Tongue (tissue), 2 donors: ENCODE measurements around the gene PDGFB. TPM values are rescaled to one million over a fixed set of nuclear protein-coding genes. Genes with fewer than 3 reads are reported as not detected.
A peak's percentile ranks its signal among the peaks of the same experiment; 100 is the strongest.

Experiments used
- DNase-seq: peaks from one replicate; pipeline ENCODE4 v3.0.0-alpha.2; 2015
- total RNA-seq: library from RNA; depleted of rRNA; stranded (reverse); fragments of >200 nt; gene quantifications from one replicate; pipeline ENCODE4 v1.2.3, GENCODE V29; 2014

Gene PDGFB
- total RNA-seq, 1 donor from 2014 or later = 26.0 TPM

- peak; percentile 69 for DNase-seq
Measured at GRCh38 chr22:39253435-39254070, 8.8 kb upstream of the PDGFB start.

- DNase-seq = no peak
Measured at GRCh38 chr22:39252461-39253434, 8.0 kb upstream of the PDGFB start.

GRCh38 chr22:39251762-39252460 lies 7.1 kb upstream of the PDGFB start:
- DNase-seq = no peak

GRCh38 chr22:39250838-39251237 lies 6.1 kb upstream of the PDGFB start:
- no peak for DNase-seq

DNA sequence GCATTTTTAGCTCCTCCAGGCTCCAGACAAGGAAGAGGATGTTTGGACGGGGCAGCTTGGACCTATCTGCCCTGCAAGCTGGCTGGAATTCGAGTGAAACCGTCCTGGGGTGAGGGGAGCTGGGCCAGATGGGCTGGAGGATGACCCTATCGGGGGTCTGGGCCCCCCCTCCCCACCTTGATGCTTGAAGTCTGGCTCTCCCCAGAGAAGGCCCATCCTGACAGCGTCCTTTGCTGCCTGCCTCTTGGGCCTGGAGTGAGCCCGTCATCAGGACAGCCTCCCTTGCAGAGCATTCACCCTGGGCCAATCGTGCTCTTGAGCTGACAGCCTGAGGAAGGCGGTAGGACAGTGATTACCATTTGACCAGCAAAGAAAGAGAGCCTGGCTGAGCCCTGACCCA lies 5.3 kb upstream of the PDGFB start:
- no peak for DNase-seq

DNA sequence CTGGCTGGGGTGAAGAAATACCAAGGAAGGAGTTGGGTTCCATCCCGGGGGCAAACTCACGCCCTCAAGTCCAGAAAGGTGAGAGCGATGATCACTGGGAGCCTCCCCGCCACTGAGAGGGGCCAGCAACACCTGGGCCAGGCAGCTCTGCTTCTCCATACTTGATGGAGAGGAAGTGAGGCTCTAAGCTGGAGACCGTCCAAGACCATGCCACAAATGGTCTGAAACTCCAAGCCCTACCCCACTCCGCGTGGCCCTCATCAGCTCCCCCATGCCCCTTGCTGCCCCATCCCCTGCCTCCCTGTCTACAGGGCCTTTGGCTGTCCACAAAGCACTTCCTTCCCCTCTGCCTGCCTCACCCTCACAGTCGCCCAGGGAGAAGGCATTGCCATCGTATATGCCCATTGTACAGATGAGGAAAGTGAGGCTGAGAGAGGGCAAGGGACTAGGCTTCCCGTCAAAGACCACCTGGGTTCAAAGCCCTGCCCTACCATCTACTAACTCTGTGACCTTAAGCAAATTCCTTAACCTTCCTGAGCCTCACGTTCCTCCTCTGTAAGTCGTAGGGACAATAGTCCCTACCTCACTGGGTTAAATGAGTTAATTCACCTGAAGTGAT lies 4.4 kb upstream of the PDGFB start:
- DNase-seq = no peak

DNA sequence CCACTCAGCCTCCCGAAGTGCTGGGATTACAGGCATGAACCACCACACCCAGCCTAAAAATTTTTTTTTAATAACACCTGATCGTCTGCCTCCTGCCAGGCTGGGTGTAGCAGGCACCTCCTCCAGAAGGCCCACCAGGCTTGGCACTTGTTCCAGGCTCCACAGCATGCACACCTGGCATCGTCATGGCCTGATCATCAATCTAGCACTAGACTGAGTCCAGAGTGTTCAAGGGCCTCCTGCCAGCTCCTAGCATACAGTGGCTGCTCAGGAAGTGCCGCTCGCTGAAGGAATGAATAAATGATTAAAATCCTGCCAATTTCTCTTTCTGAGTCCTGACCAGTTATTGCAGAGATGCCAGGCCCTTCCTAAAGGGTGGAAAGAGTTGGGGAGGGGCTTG lies 3.5 kb upstream of the PDGFB start:
- no peak for DNase-seq

DNA sequence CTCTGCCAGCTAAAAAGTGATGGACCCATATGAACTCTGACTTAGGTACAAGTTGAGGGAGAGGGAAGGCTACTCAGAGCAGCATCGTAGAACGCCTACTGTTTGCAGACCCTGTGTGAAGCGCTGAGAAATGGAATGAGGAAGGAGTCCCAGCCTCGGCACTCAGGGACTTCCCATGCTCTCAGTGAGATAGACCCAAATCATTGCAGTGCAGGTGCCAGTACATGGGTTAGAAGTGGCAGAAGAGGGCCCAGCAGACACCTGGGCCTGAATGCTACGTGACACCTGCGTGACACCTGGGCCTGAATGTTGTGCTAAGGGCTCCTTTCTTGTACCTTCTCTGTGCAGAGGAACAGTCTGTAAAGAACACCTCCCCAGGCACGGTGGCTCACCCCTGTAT lies 2.6 kb upstream of the PDGFB start:
- no peak for DNase-seq

DNA sequence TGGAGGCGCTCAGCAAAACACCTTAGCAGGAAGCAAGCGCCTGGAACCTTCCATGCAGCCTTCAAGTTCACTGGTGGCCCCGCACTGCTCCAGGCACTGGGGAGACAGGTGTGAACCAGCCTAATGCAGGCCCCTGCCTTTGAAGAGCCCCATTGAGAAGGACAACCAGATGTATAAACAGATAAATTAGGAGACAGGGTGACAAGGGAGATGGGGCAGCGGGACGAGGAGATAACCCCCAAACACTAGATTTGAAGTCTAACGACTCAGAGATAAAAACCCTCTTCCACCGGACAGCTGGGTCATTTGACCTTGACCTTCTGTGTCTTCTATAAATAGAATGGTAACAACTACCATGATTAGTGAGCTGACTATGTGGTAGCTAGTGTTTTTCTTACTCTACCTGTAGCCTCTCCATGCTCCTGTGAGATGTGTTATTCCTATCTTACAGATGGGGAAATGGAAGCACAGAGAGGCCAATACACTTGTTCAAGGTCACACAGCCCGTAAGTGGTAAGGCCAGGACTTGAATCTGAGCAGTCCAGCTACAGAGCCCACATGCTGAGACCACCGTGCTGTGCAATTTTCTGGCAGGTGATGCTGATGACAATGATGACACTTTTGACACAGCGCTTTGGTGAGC lies 2.0 kb upstream of the PDGFB start:
- DNase-seq = no peak

DNA sequence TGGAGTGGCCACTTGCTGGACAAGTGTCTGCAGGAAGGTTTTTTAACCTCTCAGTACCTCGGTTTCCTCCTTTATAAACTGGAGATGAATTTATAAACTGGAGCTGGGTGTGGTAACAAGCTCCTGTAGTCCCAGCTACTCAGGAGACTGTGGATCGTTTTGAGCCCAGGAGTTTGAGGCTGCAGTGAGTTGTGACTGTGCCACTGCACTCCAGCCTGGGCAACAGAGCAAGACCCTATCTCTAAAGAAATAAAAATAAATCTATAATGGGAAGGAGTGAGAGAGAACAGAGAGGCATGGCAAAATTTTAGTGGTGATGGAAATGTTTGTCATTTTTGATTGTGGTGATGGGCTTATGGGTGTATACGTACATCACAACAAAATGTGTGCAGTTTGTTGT lies 1.4 kb upstream of the PDGFB start:
- DNase-seq = no peak

- DNase-seq = no peak
Measured at GRCh38 chr22:39245130-39246039, 603 bp upstream of the PDGFB start.

GRCh38 chr22:39244136-39244495 lies 666 bp downstream of the PDGFB start:
- no peak for DNase-seq

DNA sequence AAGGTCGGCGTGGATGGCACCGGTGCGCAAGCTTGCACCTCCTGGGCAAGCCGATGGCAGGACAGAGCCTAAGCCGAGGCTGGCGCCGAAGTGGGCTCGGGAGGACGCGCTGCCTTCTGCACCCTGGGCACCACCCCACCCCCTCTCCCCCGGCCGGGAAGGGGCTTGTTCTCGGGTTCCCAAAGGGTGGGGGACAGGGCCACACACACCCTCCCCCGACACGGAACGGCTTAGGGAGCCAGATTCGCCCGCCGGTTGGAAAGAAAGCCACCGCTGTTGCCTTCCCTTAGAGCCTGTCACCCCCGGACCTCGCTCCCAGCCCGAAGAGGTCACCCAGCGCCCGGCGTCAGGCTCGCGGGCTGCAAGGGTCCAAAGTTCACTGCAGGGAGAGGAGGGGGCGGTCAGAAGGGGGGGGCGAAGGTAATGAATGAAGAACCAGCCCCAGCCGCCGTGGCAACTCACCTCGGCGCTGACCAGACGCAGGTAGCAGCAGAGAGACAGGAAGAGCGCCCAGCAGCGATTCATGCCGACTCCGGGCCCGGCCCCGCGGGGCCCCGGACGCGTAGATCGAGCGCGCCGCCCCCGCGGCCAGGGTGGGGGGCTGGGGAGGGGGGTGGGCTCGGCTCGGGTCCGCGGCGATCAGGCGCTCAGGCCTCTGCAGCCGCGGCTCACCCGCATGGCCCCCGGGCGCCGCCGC lies 1.2 kb downstream of the PDGFB start:
- DNase-seq = no peak

- DNase-seq = peak; percentile 56
Measured at GRCh38 chr22:39242595-39243438, 2.0 kb downstream of the PDGFB start.

- DNase-seq = peak; percentile 52
Measured at GRCh38 chr22:39241794-39242594, 2.8 kb downstream of the PDGFB start.

- peak; percentile 70 for DNase-seq
Measured at GRCh38 chr22:39240831-39241793, 3.7 kb downstream of the PDGFB start.
